IPS-NIHi7 (cell line): Measurements from ENCODE around the gene PSEN1.

Experiments
- DNase-seq: peaks from one replicate; pipeline ENCODE4 v3.0.0; 2012; ENCODE audit warnings: mixed read lengths; ENCODE audit errors: extremely low spot score

The PSEN1 gene

GRCh38 chr14:73253721-73254120 lies 117.4 kb downstream of the PSEN1 start:
- DNase-seq, result no peak

- DNase-seq, result no peak
Observed at GRCh38 chr14:73254247-73255004, 118.1 kb downstream of the PSEN1 start.

- DNase-seq, result no peak
Observed at GRCh38 chr14:73255005-73255400, 118.7 kb downstream of the PSEN1 start.

GRCh38 chr14:73255693-73256225 lies 119.5 kb downstream of the PSEN1 start:
- DNase-seq, result no peak

- DNase-seq, result no peak
Observed at GRCh38 chr14:73258076-73258475, 121.8 kb downstream of the PSEN1 start.

- no peak for DNase-seq
Observed at GRCh38 chr14:73258845-73259611, 122.7 kb downstream of the PSEN1 start.

- DNase-seq, result no peak
Observed at GRCh38 chr14:73259837-73260236, 123.5 kb downstream of the PSEN1 start.

GRCh38 chr14:73260574-73260973 lies 124.3 kb downstream of the PSEN1 start:
- DNase-seq, result no peak

- DNase-seq, result no peak
Observed at GRCh38 chr14:73261075-73261474, 124.8 kb downstream of the PSEN1 start.

- no peak for DNase-seq
Observed at GRCh38 chr14:73261520-73262426, 125.5 kb downstream of the PSEN1 start.

- DNase-seq, result no peak
Observed at GRCh38 chr14:73262427-73263183, 126.3 kb downstream of the PSEN1 start.

GRCh38 chr14:73263606-73264005 lies 127.3 kb downstream of the PSEN1 start:
- DNase-seq, result no peak

GRCh38 chr14:73264080-73264884 lies 128.0 kb downstream of the PSEN1 start:
- no peak for DNase-seq

- DNase-seq, result no peak
Observed at GRCh38 chr14:73264885-73265720, 128.8 kb downstream of the PSEN1 start.

- no peak for DNase-seq
Observed at GRCh38 chr14:73265721-73266046, 129.4 kb downstream of the PSEN1 start.

- DNase-seq, result no peak
Observed at GRCh38 chr14:73266317-73266716, 130.0 kb downstream of the PSEN1 start.

- DNase-seq, result no peak
Observed at GRCh38 chr14:73267474-73267873, 131.2 kb downstream of the PSEN1 start.

GRCh38 chr14:73269729-73270531 lies 133.6 kb downstream of the PSEN1 start:
- DNase-seq, result peak; percentile 80

GRCh38 chr14:73272393-73272792 lies 136.1 kb downstream of the PSEN1 start:
- DNase-seq, result no peak
